Loucy (cell line): Measurements from ENCODE around the gene BRINP2.

Source experiments
- H2AFZ ChIP-seq: fragments of 200-600 bp; sonication (generic); 2 replicates; pipeline ENCODE4 v1.6.0; 2016; ENCODE audit warnings: antibody characterized with exemption, mild to moderate bottlenecking, low read length, moderate library complexity
- H3F3A ChIP-seq: fragments of 200-600 bp; 2 replicates; pipeline ENCODE4 v1.6.0; 2016; ENCODE audit warnings: antibody characterized with exemption, low read depth, mild to moderate bottlenecking
- H3K27me3 ChIP-seq: fragments of 200-600 bp; sonication (generic); 2 replicates; pipeline ENCODE4 v1.6.1; 2014; ENCODE audit warnings: low read length, mild to moderate bottlenecking; ENCODE audit not compliant: insufficient read depth, poor library complexity, severe bottlenecking
- H3K36me3 ChIP-seq: fragments of 200-600 bp; sonication (generic); 2 replicates; pipeline ENCODE4 v1.6.1; 2016; ENCODE audit warnings: low read length; ENCODE audit not compliant: insufficient read depth
- H3K4me1 ChIP-seq: fragments of 200-600 bp; sonication (generic); 2 replicates; pipeline ENCODE4 v1.5.1; 2014; ENCODE audit warnings: low read length, mild to moderate bottlenecking; ENCODE audit not compliant: insufficient read depth, poor library complexity, severe bottlenecking
- H3K4me2 ChIP-seq: fragments of 200-600 bp; sonication (generic); 2 replicates; pipeline ENCODE4 v1.6.0; 2014; ENCODE audit warnings: antibody characterized with exemption, low read length, low read depth, mild to moderate bottlenecking; ENCODE audit not compliant: poor library complexity, severe bottlenecking
- H3K4me3 ChIP-seq: fragments of 200-600 bp; sonication (generic); 2 replicates; pipeline ENCODE4 v1.5.1; 2014; ENCODE audit warnings: low read length, mild to moderate bottlenecking, mixed read lengths; ENCODE audit not compliant: poor library complexity, severe bottlenecking
- H3K79me2 ChIP-seq: fragments of 200-600 bp; sonication (generic); 2 replicates; pipeline ENCODE4 v1.6.1; 2014; ENCODE audit warnings: low read length; ENCODE audit not compliant: insufficient read depth
- H3K9ac ChIP-seq: fragments of 200-600 bp; sonication (generic); 2 replicates; pipeline ENCODE4 v1.6.0; 2014; ENCODE audit warnings: mild to moderate bottlenecking, low read depth, low read length, moderate library complexity; ENCODE audit not compliant: poor library complexity, severe bottlenecking
- H3K9me2 ChIP-seq: fragments of 200-600 bp; sonication (generic); replicated peaks from 2 replicates; pipeline ENCODE4 v1.6.1; 2016; ENCODE audit warnings: low read depth, low read length, mixed read lengths
- H3K9me3 ChIP-seq: fragments of 200-600 bp; sonication (generic); 2 replicates; pipeline ENCODE4 v1.6.1; 2014; ENCODE audit warnings: mild to moderate bottlenecking, antibody characterized with exemption, low read length, low read depth; ENCODE audit not compliant: insufficient read depth
- H4K20me1 ChIP-seq: fragments of 200-600 bp; sonication (generic); 2 replicates; pipeline ENCODE4 v1.6.0; 2014; ENCODE audit warnings: antibody characterized with exemption, low read length, mild to moderate bottlenecking; ENCODE audit not compliant: insufficient read depth, poor library complexity, severe bottlenecking
- CTCF ChIP-seq: fragments of 200-600 bp; sonication (generic); conservative IDR thresholded peaks from 2 replicates; pipeline ENCODE4 v1.5.1; 2014; ENCODE audit warnings: mild to moderate bottlenecking, antibody characterized with exemption, low read length
- EZH2phosphoT487 ChIP-seq: fragments of 200-600 bp; IDR thresholded peaks from 2 replicates; pipeline ENCODE4 v1.6.1; 2018; ENCODE audit warnings: antibody characterized with exemption, mild to moderate bottlenecking, moderate library complexity, borderline replicate concordance

Gene BRINP2

GRCh38 chr1:177210071-177210470 is 39.3 kb downstream of the BRINP2 start:
- Histone ChIP-seq H3K4me3 (no peak overlapping the region), H3K27me3 (no peaks in the 10 kb centered on the region), H3K4me2 (no peak overlapping the region), H3K36me3 (no peaks in the 10 kb centered on the region), H2AFZ (no peak overlapping the region), H3K4me1 (peaks cover 38% of the 10 kb centered on the region), H3K9me2 (no peaks in the 10 kb centered on the region), H3K9ac (no peak overlapping the region), H3K79me2 (no peaks in the 10 kb centered on the region), H3K9me3 (no peaks in the 10 kb centered on the region), H3F3A (peaks cover 7% of the 10 kb centered on the region), H4K20me1 (no peaks in the 10 kb centered on the region)
- TF ChIP-seq EZH2phosphoT487 (no peak), CTCF (no peak)

GRCh38 chr1:177211231-177211630 is 40.5 kb downstream of the BRINP2 start:
- Histone ChIP-seq H3K4me2 (no peak overlapping the region), H3K4me1 (peaks cover 30% of the 10 kb centered on the region), H3K4me3 (no peak overlapping the region), H2AFZ (no peak overlapping the region), H3K9me3 (no peaks in the 10 kb centered on the region), H3K9ac (no peak overlapping the region), H3K79me2 (no peaks in the 10 kb centered on the region), H3K36me3 (no peaks in the 10 kb centered on the region), H3K27me3 (no peaks in the 10 kb centered on the region), H3F3A (peaks cover 6% of the 10 kb centered on the region), H4K20me1 (no peaks in the 10 kb centered on the region), H3K9me2 (no peaks in the 10 kb centered on the region)
- TF ChIP-seq EZH2phosphoT487: no peak
- TF ChIP-seq CTCF: no peak

- no peak overlapping the region for H3K9ac ChIP-seq
- no peak overlapping the region for H2AFZ ChIP-seq
- H3K4me2 ChIP-seq: no peak overlapping the region
- no peaks in the 10 kb centered on the region for H3K9me2 ChIP-seq
- no peaks in the 10 kb centered on the region for H3F3A ChIP-seq
- H3K9me3 ChIP-seq: peaks cover 11% of the 10 kb centered on the region
- H3K4me1 ChIP-seq: no peaks in the 10 kb centered on the region
- H3K36me3 ChIP-seq: no peaks in the 10 kb centered on the region
- TF ChIP-seq EZH2phosphoT487 (no peak), CTCF (no peak)
- H3K4me3 ChIP-seq: no peak overlapping the region
- H4K20me1 ChIP-seq: no peaks in the 10 kb centered on the region
- no peaks in the 10 kb centered on the region for H3K27me3 ChIP-seq
- no peaks in the 10 kb centered on the region for H3K79me2 ChIP-seq
These were observed 45.9 kb downstream of the BRINP2 start for GRCh38 chr1:177216587-177217202.
